Measurements from ENCODE around the gene PCDHA11.

PCDHA11 gene

GRCh38 chr5:140877262-140877581, 8.5 kb downstream of the PCDHA11 start:
- H3K4me1 ChIP-seq (ENCODE audit: control insufficient read depth, insufficient read depth, low read length) = no peaks in the 10 kb centered on the region
- peaks cover 11% of the 10 kb centered on the region for H3K36me3 ChIP-seq (ENCODE audit: control insufficient read depth, insufficient read depth, low read length)
- no peak overlapping the region for H3K27ac ChIP-seq (ENCODE audit: insufficient read depth, low read depth, low read length, poor library complexity, severe bottlenecking)
- H3K4me3 ChIP-seq (ENCODE audit: insufficient read depth, low read depth, low read length) = no peak overlapping the region
- WGBS, 2 experiments = 97% methylated on average over 37 of the region's 37 CpGs
- no peaks in the 10 kb centered on the region for H3K27me3 ChIP-seq (ENCODE audit: control insufficient read depth, insufficient read depth, low read length, poor library complexity, severe bottlenecking)
- H3K9me3 ChIP-seq (ENCODE audit: control insufficient read depth, low read length) = no peaks in the 10 kb centered on the region

- H3K9me3 ChIP-seq (ENCODE audit: control insufficient read depth, low read length) = no peaks in the 10 kb centered on the region
- whole genome bisulfite sequencing, 2 experiments = 67 to 72% methylated on average over 28 to 29 of the region's 35 CpGs
- H3K36me3 ChIP-seq (ENCODE audit: control insufficient read depth, insufficient read depth, low read length) = peaks cover 9% of the 10 kb centered on the region
- H3K4me1 ChIP-seq (ENCODE audit: control insufficient read depth, insufficient read depth, low read length) = no peaks in the 10 kb centered on the region
- H3K27me3 ChIP-seq (ENCODE audit: control insufficient read depth, insufficient read depth, low read length, poor library complexity, severe bottlenecking) = no peaks in the 10 kb centered on the region
- H3K4me3 ChIP-seq (ENCODE audit: insufficient read depth, low read depth, low read length) = peak within 1 kb of the TSS; percentile 34
- H3K27ac ChIP-seq (ENCODE audit: insufficient read depth, low read depth, low read length, poor library complexity, severe bottlenecking) = no peak within 1 kb of the TSS
Measured at GRCh38 chr5:140881889-140882590, 13.3 kb downstream of the PCDHA11 start, which contains the start of gene PCDHA13. Gene PCDHA13, plus strand, starts transcription at chr5:140882124. Its CDS starts 145 bp downstream, at chr5:140882269.

DNA sequence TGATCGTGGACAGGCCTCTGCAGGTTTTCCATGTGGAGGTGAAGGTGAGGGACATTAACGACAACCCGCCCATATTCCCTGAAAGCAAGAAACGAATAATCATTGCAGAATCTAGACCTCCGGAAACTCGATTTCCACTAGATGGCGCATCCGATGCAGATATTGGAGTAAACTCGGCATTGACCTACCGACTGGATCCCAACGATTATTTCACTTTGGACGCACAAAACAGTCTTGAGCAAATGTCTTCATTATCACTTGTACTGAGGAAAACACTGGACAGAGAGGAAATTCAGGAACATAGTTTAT, 13.8 kb downstream of the PCDHA11 start:
- Histone ChIP-seq H3K36me3 (ENCODE audit: control insufficient read depth, insufficient read depth, low read length) (peaks cover 9% of the 10 kb centered on the region), H3K9me3 (ENCODE audit: control insufficient read depth, low read length) (no peaks in the 10 kb centered on the region), H3K4me1 (ENCODE audit: control insufficient read depth, insufficient read depth, low read length) (no peaks in the 10 kb centered on the region), H3K4me3 (ENCODE audit: insufficient read depth, low read depth, low read length) (peak overlapping the region; percentile 34), H3K27ac (ENCODE audit: insufficient read depth, low read depth, low read length, poor library complexity, severe bottlenecking) (no peak overlapping the region), H3K27me3 (ENCODE audit: control insufficient read depth, insufficient read depth, low read length, poor library complexity, severe bottlenecking) (no peaks in the 10 kb centered on the region)
- 73 to 74% methylated on average over 12 of the region's 12 CpGs for WGBS, 2 experiments

- WGBS, 2 experiments = 97% methylated on average over 41 of the region's 41 CpGs
- no peaks in the 10 kb centered on the region for H3K4me1 ChIP-seq (ENCODE audit: control insufficient read depth, insufficient read depth, low read length)
- no peaks in the 10 kb centered on the region for H3K27me3 ChIP-seq (ENCODE audit: control insufficient read depth, insufficient read depth, low read length, poor library complexity, severe bottlenecking)
- H3K9me3 ChIP-seq (ENCODE audit: control insufficient read depth, low read length) = no peaks in the 10 kb centered on the region
- H3K27ac ChIP-seq (ENCODE audit: insufficient read depth, low read depth, low read length, poor library complexity, severe bottlenecking) = no peak overlapping the region
- H3K36me3 ChIP-seq (ENCODE audit: control insufficient read depth, insufficient read depth, low read length) = peaks cover 9% of the 10 kb centered on the region
- H3K4me3 ChIP-seq (ENCODE audit: insufficient read depth, low read depth, low read length) = no peak overlapping the region
Measured at GRCh38 chr5:140883373-140883772, 14.6 kb downstream of the PCDHA11 start.

GRCh38 chr5:140883927-140884697, 15.4 kb downstream of the PCDHA11 start:
- Histone ChIP-seq H3K9me3 (ENCODE audit: control insufficient read depth, low read length) (no peaks in the 10 kb centered on the region), H3K27me3 (ENCODE audit: control insufficient read depth, insufficient read depth, low read length, poor library complexity, severe bottlenecking) (no peaks in the 10 kb centered on the region), H3K27ac (ENCODE audit: insufficient read depth, low read depth, low read length, poor library complexity, severe bottlenecking) (no peak overlapping the region), H3K4me1 (ENCODE audit: control insufficient read depth, insufficient read depth, low read length) (no peaks in the 10 kb centered on the region), H3K36me3 (ENCODE audit: control insufficient read depth, insufficient read depth, low read length) (peaks cover 9% of the 10 kb centered on the region), H3K4me3 (ENCODE audit: insufficient read depth, low read depth, low read length) (no peak overlapping the region)
- 97% methylated on average over 79 of the region's 79 CpGs for WGBS, 2 experiments

DNA sequence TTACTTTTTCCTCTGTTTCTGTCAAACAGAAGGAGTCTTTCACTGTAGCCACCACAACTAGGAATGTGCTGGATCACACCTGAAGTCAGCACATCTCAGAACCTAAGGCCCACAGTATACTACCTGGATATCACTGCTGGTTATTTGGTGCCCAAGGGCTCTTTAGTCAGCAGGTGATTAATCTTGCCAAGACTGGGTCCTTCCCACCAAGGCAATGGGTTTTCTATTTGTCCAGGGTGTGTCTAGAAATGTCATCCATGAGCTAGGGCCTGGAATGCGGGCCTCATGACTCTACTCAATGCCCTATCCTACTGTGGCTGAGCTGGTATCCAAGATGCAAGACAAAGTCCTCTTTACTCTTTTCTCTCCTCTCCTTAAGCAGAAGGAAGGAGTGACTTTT, 47.6 kb downstream of the PCDHA11 start:
- no peaks in the 10 kb centered on the region for H3K9me3 ChIP-seq (ENCODE audit: control insufficient read depth, low read length)
- no peaks in the 10 kb centered on the region for H3K27me3 ChIP-seq (ENCODE audit: control insufficient read depth, insufficient read depth, low read length, poor library complexity, severe bottlenecking)
- H3K36me3 ChIP-seq (ENCODE audit: control insufficient read depth, insufficient read depth, low read length) = no peaks in the 10 kb centered on the region
- no peaks in the 10 kb centered on the region for H3K4me1 ChIP-seq (ENCODE audit: control insufficient read depth, insufficient read depth, low read length)
- 88 to 95% methylated on average over 1 of the region's 1 CpG for WGBS, 2 experiments
- no peak overlapping the region for H3K4me3 ChIP-seq (ENCODE audit: insufficient read depth, low read depth, low read length)
- H3K27ac ChIP-seq (ENCODE audit: insufficient read depth, low read depth, low read length, poor library complexity, severe bottlenecking) = no peak overlapping the region

Data from ectodermal cell (in vitro differentiated cells).